Neural cell (in vitro differentiated cells): ENCODE data around the gene GSS. TPM values are rescaled to one million over a fixed set of nuclear protein-coding genes. Genes with fewer than 3 reads are reported as not detected.

Experiments used
- H2AFZ ChIP-seq: fragments of 200-600, 300-800 bp; sonication (generic), shearing (Covaris generic); 2 replicates; pipeline ENCODE4 v1.6.0; 2014; ENCODE audit warnings: low read depth, mild to moderate bottlenecking, antibody characterized with exemption, low read length, moderate library complexity
- H3F3A ChIP-seq: fragments of 200-600 bp; shearing (Covaris generic); 2 replicates; pipeline ENCODE4 v1.6.1; 2016; ENCODE audit warnings: mild to moderate bottlenecking, moderate library complexity, mixed read lengths, antibody characterized with exemption, low read length; ENCODE audit not compliant: insufficient read depth, poor library complexity, severe bottlenecking
- H3K27ac ChIP-seq: fragments of 200-600, 300-800 bp; sonication (generic), shearing (Covaris generic); 2 replicates; pipeline ENCODE4 v1.5.1; 2014; ENCODE audit warnings: mild to moderate bottlenecking, low read length, moderate library complexity
- H3K27me3 ChIP-seq: fragments of 300-800, 200-600 bp; sonication (generic), shearing (Covaris generic); 2 replicates; pipeline ENCODE4 v1.6.0; 2014; ENCODE audit warnings: mild to moderate bottlenecking, low read depth, low read length, moderate library complexity; ENCODE audit not compliant: insufficient read depth
- H3K36me3 ChIP-seq: fragments of 300-800, 200-600 bp; sonication (generic), shearing (Covaris generic); 2 replicates; pipeline ENCODE4 v1.5.1; 2014; ENCODE audit warnings: mild to moderate bottlenecking, antibody characterized with exemption, low read length, moderate library complexity; ENCODE audit not compliant: insufficient read depth
- H3K4me2 ChIP-seq: fragments of 300-800, 200-600 bp; sonication (generic), shearing (Covaris generic); 2 replicates; pipeline ENCODE4 v1.6.0; 2014; ENCODE audit warnings: mild to moderate bottlenecking, low read length
- H3K4me3 ChIP-seq: fragments of 300-800, 200-600 bp; sonication (generic), shearing (Covaris generic); 2 replicates; pipeline ENCODE4 v1.5.1; 2014; ENCODE audit warnings: mild to moderate bottlenecking, low read length, moderate library complexity
- H3K79me2 ChIP-seq: fragments of 200-600 bp; shearing (Covaris generic); replicated peaks from 2 replicates; pipeline ENCODE4 v1.6.0; 2014; ENCODE audit warnings: mild to moderate bottlenecking, low read length, moderate library complexity; ENCODE audit not compliant: insufficient read depth
- H3K9ac ChIP-seq: fragments of 300-800, 200-600 bp; sonication (generic), shearing (Covaris generic); 2 replicates; pipeline ENCODE4 v1.6.1; 2016; ENCODE audit warnings: mild to moderate bottlenecking, low read length, mixed read lengths
- H3K9me2 ChIP-seq: fragments of 200-600 bp; shearing (Covaris generic); 2 replicates; pipeline ENCODE4 v1.6.1; 2016; ENCODE audit warnings: mild to moderate bottlenecking, low read length, mixed read lengths; ENCODE audit not compliant: insufficient read depth
- H3K9me3 ChIP-seq: fragments of 200-600, 300-800 bp; sonication (generic), shearing (Covaris generic); 2 replicates; pipeline ENCODE4 v1.6.1; 2016; ENCODE audit warnings: mild to moderate bottlenecking, mixed run types, low read length, moderate library complexity, mixed read lengths
- H4K20me1 ChIP-seq: fragments of 200-600 bp; shearing (Covaris generic); 2 replicates; pipeline ENCODE4 v1.6.1; 2016; ENCODE audit warnings: mild to moderate bottlenecking, mixed run types; ENCODE audit not compliant: insufficient read depth
- EP300 ChIP-seq: fragments of 450-650 bp; conservative IDR thresholded peaks from 2 replicates; pipeline ENCODE4 v1.6.1; 2014; ENCODE audit warnings: antibody characterized with exemption, mild to moderate bottlenecking, moderate library complexity; ENCODE audit not compliant: poor library complexity, severe bottlenecking
- EZH2 ChIP-seq: fragments of 200-600, 300-800 bp; shearing (Covaris generic), sonication (generic); IDR thresholded peaks from 2 replicates; pipeline ENCODE4 v1.6.1; 2014; ENCODE audit warnings: antibody characterized with exemption, low read length, borderline replicate concordance, mild to moderate bottlenecking; ENCODE audit not compliant: insufficient read depth, poor library complexity, severe bottlenecking
- MXI1 ChIP-seq: fragments of 450-650 bp; conservative IDR thresholded peaks from 2 replicates; pipeline ENCODE4 v1.6.1; 2014; ENCODE audit warnings: antibody characterized with exemption, mild to moderate bottlenecking; ENCODE audit not compliant: poor library complexity, severe bottlenecking
- POLR2AphosphoS5 ChIP-seq: IDR thresholded peaks from 2 replicates; pipeline ENCODE4 v1.6.1; 2012
- RAD21 ChIP-seq: fragments of 450-650 bp; conservative IDR thresholded peaks from 2 replicates; pipeline ENCODE4 v1.6.1; 2014; ENCODE audit warnings: antibody characterized with exemption, mild to moderate bottlenecking, moderate library complexity
- SMC3 ChIP-seq: fragments of 450-650 bp; conservative IDR thresholded peaks from 2 replicates; pipeline ENCODE4 v1.6.1; 2014; ENCODE audit warnings: antibody characterized with exemption, mild to moderate bottlenecking, moderate library complexity; ENCODE audit not compliant: poor library complexity
- TAF1 ChIP-seq: IDR thresholded peaks from 2 replicates; pipeline ENCODE4 v1.6.1; 2012; ENCODE audit warnings: low read depth
- polyA plus RNA-seq: library from polyadenylated mRNA; depleted of rRNA; stranded (reverse); fragments of >200 nt; gene quantifications from 2 replicates; pipeline ENCODE4 v1.2.3, GENCODE V29; 2014
- TF ChIP-seq, protein P1 (sequence below): IDR thresholded peaks from 2 replicates; pipeline ENCODE4 v1.6.1; 2012; ENCODE audit warnings: borderline replicate concordance
- TF ChIP-seq, protein P2 (sequence below): fragments of 450-650 bp; IDR thresholded peaks from 2 replicates; pipeline ENCODE4 v1.5.1; 2014; ENCODE audit warnings: antibody characterized with exemption, mild to moderate bottlenecking, moderate library complexity; ENCODE audit not compliant: poor library complexity, severe bottlenecking

The GSS gene
- polyA plus RNA-seq, 1 donor from 2014 or later, result 173 TPM

DNA sequence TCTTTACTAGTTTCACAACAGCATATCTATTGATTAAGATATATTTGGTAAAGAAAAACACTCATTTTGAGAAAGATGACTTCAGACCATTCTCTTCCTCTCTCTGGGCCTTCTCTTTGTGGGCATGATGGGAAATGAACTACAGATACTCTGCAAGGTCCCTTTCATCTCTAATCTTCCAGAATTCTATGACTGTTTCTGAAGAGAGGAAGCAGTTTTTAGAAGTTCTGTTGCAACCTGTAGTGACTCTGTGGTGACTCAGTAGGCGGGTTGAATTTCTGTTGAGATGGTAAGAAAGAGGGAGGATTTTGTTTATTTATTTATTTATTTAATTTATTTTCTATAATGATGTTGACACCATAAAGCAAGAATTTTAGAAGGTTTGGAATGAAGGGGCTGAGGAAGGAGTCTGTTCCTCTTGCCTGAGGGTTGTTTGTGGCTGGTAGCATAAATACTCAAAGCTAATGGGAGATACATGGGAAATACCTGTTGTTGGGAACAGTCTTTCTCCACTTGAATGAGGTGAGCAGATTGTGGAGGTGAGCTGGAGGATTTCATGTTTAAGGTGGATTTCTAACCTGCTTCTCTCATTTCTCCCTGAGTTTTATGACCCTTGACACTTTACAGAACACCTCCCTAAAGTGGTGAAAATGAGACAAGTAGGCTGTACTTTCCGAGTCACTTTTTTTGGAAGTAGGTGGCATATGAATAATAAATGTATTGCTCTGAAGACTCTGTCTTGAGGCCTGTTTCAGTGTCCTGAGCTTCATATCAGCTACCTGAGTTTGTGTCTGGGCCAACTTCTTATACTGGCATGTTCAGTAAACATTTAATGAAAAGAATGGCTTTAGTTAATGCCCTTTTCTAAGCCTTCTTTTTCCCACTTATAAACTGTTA is 64.2 kb downstream of the GSS start:
- TF ChIP-seq RAD21 (no peak), TAF1 (no peak), MXI1 (no peak), EZH2 (no peak), SMC3 (no peak), EP300 (no peak), POLR2AphosphoS5 (no peak)
- TF ChIP-seq, protein P1, sequence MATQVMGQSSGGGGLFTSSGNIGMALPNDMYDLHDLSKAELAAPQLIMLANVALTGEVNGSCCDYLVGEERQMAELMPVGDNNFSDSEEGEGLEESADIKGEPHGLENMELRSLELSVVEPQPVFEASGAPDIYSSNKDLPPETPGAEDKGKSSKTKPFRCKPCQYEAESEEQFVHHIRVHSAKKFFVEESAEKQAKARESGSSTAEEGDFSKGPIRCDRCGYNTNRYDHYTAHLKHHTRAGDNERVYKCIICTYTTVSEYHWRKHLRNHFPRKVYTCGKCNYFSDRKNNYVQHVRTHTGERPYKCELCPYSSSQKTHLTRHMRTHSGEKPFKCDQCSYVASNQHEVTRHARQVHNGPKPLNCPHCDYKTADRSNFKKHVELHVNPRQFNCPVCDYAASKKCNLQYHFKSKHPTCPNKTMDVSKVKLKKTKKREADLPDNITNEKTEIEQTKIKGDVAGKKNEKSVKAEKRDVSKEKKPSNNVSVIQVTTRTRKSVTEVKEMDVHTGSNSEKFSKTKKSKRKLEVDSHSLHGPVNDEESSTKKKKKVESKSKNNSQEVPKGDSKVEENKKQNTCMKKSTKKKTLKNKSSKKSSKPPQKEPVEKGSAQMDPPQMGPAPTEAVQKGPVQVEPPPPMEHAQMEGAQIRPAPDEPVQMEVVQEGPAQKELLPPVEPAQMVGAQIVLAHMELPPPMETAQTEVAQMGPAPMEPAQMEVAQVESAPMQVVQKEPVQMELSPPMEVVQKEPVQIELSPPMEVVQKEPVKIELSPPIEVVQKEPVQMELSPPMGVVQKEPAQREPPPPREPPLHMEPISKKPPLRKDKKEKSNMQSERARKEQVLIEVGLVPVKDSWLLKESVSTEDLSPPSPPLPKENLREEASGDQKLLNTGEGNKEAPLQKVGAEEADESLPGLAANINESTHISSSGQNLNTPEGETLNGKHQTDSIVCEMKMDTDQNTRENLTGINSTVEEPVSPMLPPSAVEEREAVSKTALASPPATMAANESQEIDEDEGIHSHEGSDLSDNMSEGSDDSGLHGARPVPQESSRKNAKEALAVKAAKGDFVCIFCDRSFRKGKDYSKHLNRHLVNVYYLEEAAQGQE, result no peak
- TF ChIP-seq, protein P2, sequence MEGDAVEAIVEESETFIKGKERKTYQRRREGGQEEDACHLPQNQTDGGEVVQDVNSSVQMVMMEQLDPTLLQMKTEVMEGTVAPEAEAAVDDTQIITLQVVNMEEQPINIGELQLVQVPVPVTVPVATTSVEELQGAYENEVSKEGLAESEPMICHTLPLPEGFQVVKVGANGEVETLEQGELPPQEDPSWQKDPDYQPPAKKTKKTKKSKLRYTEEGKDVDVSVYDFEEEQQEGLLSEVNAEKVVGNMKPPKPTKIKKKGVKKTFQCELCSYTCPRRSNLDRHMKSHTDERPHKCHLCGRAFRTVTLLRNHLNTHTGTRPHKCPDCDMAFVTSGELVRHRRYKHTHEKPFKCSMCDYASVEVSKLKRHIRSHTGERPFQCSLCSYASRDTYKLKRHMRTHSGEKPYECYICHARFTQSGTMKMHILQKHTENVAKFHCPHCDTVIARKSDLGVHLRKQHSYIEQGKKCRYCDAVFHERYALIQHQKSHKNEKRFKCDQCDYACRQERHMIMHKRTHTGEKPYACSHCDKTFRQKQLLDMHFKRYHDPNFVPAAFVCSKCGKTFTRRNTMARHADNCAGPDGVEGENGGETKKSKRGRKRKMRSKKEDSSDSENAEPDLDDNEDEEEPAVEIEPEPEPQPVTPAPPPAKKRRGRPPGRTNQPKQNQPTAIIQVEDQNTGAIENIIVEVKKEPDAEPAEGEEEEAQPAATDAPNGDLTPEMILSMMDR, result no peak

DNA sequence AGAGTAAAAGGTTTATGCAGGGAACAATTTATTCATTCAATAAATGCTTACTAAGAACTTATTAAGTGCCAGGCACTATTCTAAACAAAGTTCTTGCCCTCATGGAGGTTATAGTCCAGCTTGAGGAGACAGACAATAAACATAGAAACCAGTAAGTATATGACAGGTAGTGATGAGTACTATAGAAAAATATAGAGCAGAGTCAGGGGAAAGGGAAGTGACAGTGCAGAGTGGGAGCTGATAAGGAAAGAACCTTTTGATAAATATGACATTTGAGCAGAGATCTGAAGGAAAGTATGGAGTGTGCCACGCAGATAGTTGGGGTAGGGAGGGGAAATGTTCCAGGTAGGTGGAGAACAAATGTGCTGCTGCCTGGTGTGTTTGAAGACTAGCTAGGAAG is 67.1 kb downstream of the GSS start:
- no peak overlapping the region for H3K4me3 ChIP-seq
- H3K4me2 ChIP-seq, result no peak overlapping the region
- no peak for TF ChIP-seq SMC3
- no peak for TF ChIP-seq EZH2
- TF ChIP-seq MXI1, result no peak
- TF ChIP-seq RAD21, result no peak
- TF ChIP-seq, protein P2, result no peak
- TF ChIP-seq, protein P1, result no peak
- no peak for TF ChIP-seq TAF1
- no peak for TF ChIP-seq EP300
- TF ChIP-seq POLR2AphosphoS5, result no peak
- no peaks in the 10 kb centered on the region for H3K9me2 ChIP-seq
- no peaks in the 10 kb centered on the region for H3K9me3 ChIP-seq
- H3F3A ChIP-seq, result no peaks in the 10 kb centered on the region
- no peak overlapping the region for H3K9ac ChIP-seq
- no peaks in the 10 kb centered on the region for H3K27me3 ChIP-seq
- no peaks in the 10 kb centered on the region for H3K36me3 ChIP-seq
- H3K27ac ChIP-seq, result no peak overlapping the region
- no peak overlapping the region for H2AFZ ChIP-seq
- no peaks in the 10 kb centered on the region for H3K79me2 ChIP-seq
- H4K20me1 ChIP-seq, result no peaks in the 10 kb centered on the region

More for the DNA sequence above, 64.2 kb downstream of the GSS start:
- Histone ChIP-seq H3K27me3 (no peaks in the 10 kb centered on the region), H3K9me2 (no peaks in the 10 kb centered on the region), H3K4me3 (no peak overlapping the region), H3K79me2 (no peaks in the 10 kb centered on the region), H3K27ac (no peak overlapping the region), H3K9ac (no peak overlapping the region), H3K9me3 (no peaks in the 10 kb centered on the region), H2AFZ (no peak overlapping the region), H4K20me1 (no peaks in the 10 kb centered on the region), H3F3A (no peaks in the 10 kb centered on the region), H3K36me3 (no peaks in the 10 kb centered on the region), H3K4me2 (no peak overlapping the region)
